Erythroblast (primary cell): ENCODE data around the gene ARPC1B.

Source experiments
- GATA1 ChIP-seq: IDR thresholded peaks from 2 replicates; pipeline ENCODE4 v1.6.1; 2011; ENCODE audit warnings: low read depth, mild to moderate bottlenecking, control low read depth, low read length, moderate library complexity
- POLR2A ChIP-seq: IDR thresholded peaks from 2 replicates; pipeline ENCODE4 v1.6.1; 2011; ENCODE audit warnings: mild to moderate bottlenecking, low read length

GRCh38 chr7:99380032-99380822 lies 5.7 kb downstream of the ARPC1B start:
- TF ChIP-seq POLR2A (peak; percentile 53), GATA1 (no peak)
